ENCODE results near the gene ACTR3. TPM values are rescaled to one million over a fixed set of nuclear protein-coding genes. Genes with fewer than 3 reads are reported as not detected.

ACTR3 gene
- total RNA-seq, 4 donors from 2014 or later = 80.0 to 124 (median 101) TPM

DNA sequence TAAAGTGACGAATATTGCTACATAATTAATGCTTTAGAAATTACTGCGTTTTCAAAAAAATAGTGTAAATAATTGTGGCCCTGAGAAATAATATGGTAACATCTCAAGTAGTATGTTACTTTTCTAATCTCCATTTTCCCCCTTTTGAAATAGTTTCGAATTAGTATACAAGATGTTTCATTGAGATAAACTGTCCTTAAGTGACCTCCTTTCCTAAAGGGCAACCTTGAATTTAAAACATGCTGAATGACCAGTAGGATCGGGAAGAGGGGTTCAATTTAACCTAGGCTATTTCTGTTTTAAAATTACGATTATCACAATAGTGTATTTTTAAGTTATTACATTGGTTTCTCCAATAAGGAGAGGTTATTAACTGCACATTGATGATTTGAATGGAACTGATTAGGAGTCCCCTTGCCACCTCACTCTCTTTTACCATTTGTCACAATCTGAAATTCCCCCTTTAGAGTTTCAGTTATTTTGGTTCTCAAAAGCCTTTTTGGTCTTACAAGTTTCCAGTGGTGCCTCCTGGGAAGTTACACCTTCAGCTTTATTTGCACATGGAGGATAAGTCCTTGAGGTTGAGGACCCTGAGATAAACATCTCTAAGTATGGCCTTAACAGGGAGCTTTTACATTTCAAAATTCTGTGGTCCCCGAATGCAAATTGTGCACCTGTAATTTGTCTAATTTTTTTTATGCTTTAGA, 2.3 kb downstream of the ACTR3 start:
- TF ChIP-seq, protein P1, sequence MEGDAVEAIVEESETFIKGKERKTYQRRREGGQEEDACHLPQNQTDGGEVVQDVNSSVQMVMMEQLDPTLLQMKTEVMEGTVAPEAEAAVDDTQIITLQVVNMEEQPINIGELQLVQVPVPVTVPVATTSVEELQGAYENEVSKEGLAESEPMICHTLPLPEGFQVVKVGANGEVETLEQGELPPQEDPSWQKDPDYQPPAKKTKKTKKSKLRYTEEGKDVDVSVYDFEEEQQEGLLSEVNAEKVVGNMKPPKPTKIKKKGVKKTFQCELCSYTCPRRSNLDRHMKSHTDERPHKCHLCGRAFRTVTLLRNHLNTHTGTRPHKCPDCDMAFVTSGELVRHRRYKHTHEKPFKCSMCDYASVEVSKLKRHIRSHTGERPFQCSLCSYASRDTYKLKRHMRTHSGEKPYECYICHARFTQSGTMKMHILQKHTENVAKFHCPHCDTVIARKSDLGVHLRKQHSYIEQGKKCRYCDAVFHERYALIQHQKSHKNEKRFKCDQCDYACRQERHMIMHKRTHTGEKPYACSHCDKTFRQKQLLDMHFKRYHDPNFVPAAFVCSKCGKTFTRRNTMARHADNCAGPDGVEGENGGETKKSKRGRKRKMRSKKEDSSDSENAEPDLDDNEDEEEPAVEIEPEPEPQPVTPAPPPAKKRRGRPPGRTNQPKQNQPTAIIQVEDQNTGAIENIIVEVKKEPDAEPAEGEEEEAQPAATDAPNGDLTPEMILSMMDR (IDR thresholded peaks at IDR 0.05) = no peak
- no peak for TF ChIP-seq POLR2A (IDR thresholded peaks at IDR 0.05)
- Histone ChIP-seq H3K36me3 (no peaks in the 10 kb centered on the region), H3K27me3 (no peaks in the 10 kb centered on the region), H3K27ac (peak overlapping the region in 3 of 4 donors; percentile 12 to 97 (median 97)), H3K4me3 (peak overlapping the region in 2 of 4 donors; percentile 87 to 99), H3K9me3 (no peaks in the 10 kb centered on the region), H3K4me1 (peaks cover 0 to 69% (median 19%) of the 10 kb centered on the region in 4 donors)
- DNase-seq = no peak

DNA sequence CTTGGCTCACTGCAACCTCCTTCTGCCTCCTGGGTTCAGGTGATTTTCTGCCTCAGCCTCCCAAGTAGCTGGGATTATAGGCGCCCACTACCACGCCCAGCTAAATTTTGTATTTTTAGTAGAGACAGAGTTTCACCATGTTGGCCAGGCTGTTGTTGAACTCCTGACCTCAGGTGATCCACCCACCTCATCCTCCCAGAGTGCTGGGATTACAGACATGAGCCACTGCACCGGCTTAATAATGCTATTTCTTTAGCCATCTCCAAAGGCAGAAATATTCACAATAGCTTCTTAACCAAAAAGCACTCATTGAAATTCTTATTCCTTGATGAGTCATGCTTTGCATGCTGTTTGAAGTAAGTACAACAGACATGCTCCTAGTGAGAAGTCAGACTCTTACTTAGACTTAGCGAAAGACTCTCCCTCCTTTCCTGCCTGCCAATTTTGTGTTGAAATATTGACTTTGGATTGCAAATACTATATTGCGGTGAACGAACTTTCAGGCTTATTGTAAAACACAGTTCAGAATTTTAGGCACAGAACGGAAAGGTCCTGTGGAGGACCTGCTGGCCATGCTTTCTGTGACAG, 4.4 kb downstream of the ACTR3 start:
- TF ChIP-seq, protein P1 (IDR thresholded peaks at IDR 0.05) = no peak
- no peak for TF ChIP-seq POLR2A (IDR thresholded peaks at IDR 0.05)
- no peak for DNase-seq
- H3K4me3 ChIP-seq = peak overlapping the region in 1 of 4 donors; percentile 1
- no peaks in the 10 kb centered on the region for H3K36me3 ChIP-seq
- H3K27me3 ChIP-seq = no peaks in the 10 kb centered on the region
- peak overlapping the region in 1 of 4 donors; percentile 46 for H3K27ac ChIP-seq
- no peaks in the 10 kb centered on the region for H3K9me3 ChIP-seq
- peaks cover 3 to 70% (median 21%) of the 10 kb centered on the region in 4 donors for H3K4me1 ChIP-seq

DNA sequence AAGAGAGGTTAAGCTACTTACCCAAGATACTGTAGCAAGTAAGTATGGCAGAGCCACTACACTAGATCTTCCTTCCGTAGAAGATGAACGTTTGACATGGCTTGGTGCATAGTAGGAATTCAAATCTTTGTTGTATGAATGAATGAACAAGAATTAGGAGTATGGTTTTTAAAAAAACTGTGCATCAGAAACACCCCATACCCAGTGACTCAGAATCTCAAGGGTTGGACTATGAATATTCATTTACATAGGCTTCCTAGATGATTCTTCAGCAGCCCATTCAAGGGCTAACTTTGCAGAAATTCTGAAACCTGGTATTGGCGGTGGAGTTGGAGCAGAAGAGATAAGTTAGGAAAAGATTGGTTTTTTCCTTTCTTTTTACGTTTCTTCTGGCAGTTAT, 5.4 kb downstream of the ACTR3 start:
- Histone ChIP-seq H3K4me3 (no peak overlapping the region), H3K4me1 (peaks cover 3 to 78% (median 24%) of the 10 kb centered on the region in 4 donors), H3K9me3 (no peaks in the 10 kb centered on the region), H3K27me3 (no peaks in the 10 kb centered on the region), H3K27ac (no peak overlapping the region), H3K36me3 (no peaks in the 10 kb centered on the region)
- TF ChIP-seq, protein P1 (IDR thresholded peaks at IDR 0.05) = no peak
- no peak for TF ChIP-seq POLR2A (IDR thresholded peaks at IDR 0.05)
- no peak for DNase-seq

DNA sequence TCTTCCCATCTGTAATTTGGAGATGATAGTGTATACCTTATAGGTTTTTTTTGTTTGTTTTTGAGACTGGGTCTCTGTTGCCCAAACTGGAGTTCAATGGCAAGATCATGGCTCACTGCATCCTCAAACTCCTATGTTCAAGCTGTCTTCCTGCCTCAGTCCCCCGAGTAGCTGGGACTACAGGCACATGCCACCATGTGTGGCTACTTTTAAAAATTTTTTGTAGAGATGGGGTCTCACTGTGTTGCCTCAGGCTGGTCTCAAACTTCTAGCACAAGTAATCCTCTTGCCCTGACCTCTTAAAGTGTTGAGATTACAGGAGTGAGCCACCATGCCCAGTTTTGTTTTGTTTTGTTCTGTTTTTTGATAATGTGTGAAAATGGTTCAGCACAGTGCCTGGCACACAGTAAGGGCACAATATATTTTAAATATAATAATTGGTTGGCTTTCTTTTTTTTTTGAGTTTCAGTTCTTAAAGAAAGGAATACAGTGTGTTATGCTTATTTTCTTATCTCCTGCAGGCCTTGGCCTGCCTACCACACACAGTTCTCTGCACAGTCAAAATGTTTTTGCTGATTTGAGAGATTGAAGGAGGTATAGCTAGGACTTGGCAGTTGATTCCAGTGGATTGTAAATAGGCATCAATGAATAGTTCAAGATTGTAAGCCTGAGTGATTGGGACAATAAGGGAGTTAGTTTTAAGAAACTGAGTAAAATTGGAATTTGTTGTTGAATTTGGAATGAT, 6.1 kb downstream of the ACTR3 start:
- Histone ChIP-seq H3K36me3 (no peaks in the 10 kb centered on the region), H3K9me3 (no peaks in the 10 kb centered on the region), H3K27me3 (no peaks in the 10 kb centered on the region), H3K27ac (no peak overlapping the region), H3K4me1 (peaks cover 3 to 79% (median 24%) of the 10 kb centered on the region in 4 donors), H3K4me3 (no peak overlapping the region)
- no peak for TF ChIP-seq POLR2A (IDR thresholded peaks at IDR 0.05)
- TF ChIP-seq, protein P1 (IDR thresholded peaks at IDR 0.05) = no peak
- DNase-seq = no peak

DNA sequence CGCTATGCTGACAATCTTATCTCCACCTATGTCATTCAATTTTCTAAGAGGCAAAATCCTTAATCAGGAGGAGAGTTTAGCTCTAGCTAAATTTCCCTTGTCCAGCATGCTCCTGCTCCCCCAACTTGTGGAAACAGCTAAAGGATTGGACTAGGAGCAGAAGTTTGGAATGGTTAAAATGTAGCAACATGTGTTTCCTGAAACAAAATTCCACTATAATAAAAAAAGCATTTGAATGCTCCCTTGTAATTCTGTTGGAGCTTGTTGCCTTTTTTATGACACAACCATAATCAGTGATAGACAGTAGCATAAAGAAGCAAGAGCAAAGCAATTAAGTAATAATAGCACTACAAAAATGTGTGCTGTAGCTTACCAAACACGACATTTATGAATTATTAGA, 6.9 kb downstream of the ACTR3 start:
- peaks cover 3 to 81% (median 24%) of the 10 kb centered on the region in 4 donors for H3K4me1 ChIP-seq
- H3K9me3 ChIP-seq = no peaks in the 10 kb centered on the region
- TF ChIP-seq POLR2A (IDR thresholded peaks at IDR 0.05) = no peak
- TF ChIP-seq, protein P1 (IDR thresholded peaks at IDR 0.05) = no peak
- no peaks in the 10 kb centered on the region for H3K36me3 ChIP-seq
- no peak for DNase-seq
- H3K27me3 ChIP-seq = no peaks in the 10 kb centered on the region
- no peak overlapping the region for H3K27ac ChIP-seq
- H3K4me3 ChIP-seq = no peak overlapping the region
